GM21360 (cell line): ENCODE measurements around the gene RWDD1.
"Not testable (repeated sequence)": the region's sequence is repeated elsewhere in the genome, so short reads cannot be mapped to it uniquely, and the experiment has no call there.

Experiments used
- ATAC-seq: cut with Tn5 transposase; IDR thresholded peaks from one replicate; pipeline ENCODE4 v1.9.1; 2021; ENCODE audit warnings: mild to moderate bottlenecking, moderate library complexity; ENCODE audit not compliant: unreplicated experiment

Gene RWDD1

DNA sequence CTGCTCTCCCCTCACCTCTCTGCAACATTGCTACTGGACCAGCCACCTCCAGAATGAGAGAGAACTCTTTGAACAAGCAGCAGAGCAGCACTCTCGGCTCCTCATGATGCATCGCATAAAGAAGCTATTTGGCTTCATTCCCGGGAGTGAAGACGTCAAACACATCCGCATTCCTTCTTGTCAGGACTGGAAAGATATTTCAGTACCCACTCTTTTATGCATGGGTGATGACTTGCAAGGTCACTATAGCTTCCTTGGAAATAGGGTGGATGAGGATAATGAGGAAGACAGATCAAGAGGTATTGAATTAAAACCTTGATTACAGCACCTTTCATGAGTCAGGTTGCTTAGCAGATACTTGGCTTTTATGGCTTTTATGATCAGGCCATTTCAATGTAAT, 13.4 kb upstream of the RWDD1 start:
- no peak for ATAC-seq

DNA sequence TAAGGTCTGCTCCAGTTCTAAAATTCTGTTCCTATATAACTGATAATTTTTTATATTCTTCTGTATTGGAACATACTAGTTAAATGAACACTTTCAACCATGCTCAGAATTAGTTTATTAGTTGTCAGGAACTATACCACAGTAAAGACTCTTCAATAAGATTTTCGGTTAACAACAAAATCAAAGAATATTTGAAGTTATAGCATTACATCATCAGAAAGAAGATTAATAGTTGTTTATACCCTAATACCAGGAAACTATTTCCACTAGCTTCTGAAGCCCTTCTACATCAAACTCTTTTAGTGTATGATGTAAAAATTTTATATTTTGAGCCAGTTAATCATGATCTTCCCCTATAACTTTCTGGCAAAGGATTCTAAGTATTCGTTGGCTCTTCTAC, 11.2 kb upstream of the RWDD1 start:
- no peak for ATAC-seq

DNA sequence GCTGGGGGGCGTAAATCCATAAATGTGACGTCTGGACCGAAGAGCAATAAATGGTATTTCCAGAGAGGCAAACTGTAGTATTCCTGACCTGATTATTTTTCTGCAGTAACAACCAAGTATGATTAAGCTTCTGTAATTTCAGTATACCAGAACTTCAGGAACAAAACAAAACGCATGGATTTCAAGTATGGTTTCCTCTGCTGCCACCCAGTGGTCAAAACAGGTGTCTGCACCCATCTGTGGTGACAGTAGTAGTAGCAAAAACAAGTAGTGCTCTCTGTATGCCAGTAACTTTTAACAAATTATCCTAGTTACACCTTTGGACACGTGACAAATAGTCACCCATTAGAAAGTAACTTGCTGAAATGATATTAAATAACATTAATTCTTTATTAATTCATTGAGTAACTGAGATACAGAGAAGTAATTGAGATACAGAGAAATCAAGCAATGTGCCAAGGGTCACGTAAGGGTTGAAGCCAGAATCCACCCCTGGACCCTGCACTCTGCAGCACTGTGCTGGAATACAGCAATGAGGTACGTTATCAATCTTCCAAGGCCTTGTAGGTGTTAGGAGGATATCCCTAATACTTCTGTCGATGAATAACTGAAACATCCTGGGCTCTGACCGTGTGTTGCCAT, 9.8 kb upstream of the RWDD1 start:
- ATAC-seq = peak; percentile 61

DNA sequence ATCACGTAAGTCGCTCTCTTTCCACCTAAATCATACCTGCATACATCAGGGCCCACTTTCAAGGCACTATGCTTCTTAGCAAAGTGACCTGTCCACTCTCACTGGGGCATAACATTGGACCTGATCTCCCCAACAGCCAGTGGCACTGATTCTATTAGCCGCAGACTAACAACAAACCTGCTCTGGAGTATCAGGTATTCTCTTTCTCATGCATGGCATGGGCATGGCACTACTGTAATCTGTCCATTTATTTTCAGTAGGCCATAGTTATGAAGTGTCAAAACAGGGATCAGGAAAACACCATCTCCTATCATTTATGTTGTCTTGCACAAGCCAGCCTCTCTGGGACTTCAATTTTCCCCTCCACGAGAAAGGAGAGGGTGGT, 9.3 kb upstream of the RWDD1 start:
- no peak for ATAC-seq

DNA sequence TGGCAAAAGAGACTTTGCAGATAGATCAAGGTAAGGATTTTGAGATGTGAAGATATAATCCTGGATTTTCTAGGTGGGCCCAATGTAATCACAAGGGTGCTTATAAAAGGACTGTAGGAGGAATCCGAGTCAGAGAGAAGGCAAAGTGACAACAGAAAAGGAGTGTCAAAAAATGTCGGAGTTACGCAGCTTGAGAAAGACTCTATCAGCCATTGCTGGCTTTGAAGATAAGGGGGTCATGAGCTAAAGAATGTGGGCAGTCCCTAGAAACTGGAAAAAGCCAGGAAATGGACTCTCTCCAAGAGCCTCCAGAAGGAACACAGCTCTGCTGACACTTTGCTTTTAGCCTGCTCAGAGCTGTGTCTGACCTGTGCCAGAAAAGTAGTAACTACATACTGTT, 8.7 kb upstream of the RWDD1 start:
- no peak for ATAC-seq

DNA sequence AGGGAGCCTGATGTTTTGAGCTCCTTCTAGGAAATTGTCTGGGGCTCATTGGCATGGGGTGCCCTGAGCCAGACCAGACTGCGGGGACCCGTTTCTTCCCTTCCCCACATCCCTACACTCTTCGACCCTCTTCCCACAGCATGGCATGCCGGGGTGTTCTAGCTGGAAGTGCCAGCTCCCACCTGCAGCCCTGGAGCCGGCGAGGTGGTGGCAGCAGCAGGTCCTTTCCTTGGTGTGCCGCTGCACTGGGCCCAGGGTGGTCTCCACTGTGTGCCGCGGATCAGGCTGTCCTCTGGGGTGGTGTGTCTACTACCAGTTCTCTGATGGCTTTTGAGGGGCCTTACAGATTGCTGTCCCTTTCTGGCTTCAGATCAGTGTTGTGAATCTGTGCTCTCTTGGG, 7.5 kb upstream of the RWDD1 start:
- ATAC-seq = no peak

DNA sequence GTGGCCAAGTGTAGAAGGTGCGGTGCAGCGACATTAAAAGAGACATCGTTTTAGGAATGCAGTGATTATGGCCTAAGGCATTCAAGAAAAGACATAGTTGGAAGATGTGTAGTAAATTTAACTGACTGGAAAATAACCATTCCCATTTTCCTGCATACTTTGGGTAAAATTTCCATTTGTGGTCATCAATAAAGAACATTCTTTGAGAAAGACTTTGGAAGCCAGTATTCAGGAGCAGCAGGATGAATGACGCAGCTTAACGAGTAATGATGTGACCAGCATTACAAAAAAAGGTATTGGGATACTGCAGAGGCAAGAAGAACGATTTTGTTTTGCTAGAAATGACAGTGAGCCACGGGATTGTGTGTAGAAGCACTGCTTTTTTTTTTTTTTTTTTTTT, 7.0 kb upstream of the RWDD1 start:
- no peak for ATAC-seq

DNA sequence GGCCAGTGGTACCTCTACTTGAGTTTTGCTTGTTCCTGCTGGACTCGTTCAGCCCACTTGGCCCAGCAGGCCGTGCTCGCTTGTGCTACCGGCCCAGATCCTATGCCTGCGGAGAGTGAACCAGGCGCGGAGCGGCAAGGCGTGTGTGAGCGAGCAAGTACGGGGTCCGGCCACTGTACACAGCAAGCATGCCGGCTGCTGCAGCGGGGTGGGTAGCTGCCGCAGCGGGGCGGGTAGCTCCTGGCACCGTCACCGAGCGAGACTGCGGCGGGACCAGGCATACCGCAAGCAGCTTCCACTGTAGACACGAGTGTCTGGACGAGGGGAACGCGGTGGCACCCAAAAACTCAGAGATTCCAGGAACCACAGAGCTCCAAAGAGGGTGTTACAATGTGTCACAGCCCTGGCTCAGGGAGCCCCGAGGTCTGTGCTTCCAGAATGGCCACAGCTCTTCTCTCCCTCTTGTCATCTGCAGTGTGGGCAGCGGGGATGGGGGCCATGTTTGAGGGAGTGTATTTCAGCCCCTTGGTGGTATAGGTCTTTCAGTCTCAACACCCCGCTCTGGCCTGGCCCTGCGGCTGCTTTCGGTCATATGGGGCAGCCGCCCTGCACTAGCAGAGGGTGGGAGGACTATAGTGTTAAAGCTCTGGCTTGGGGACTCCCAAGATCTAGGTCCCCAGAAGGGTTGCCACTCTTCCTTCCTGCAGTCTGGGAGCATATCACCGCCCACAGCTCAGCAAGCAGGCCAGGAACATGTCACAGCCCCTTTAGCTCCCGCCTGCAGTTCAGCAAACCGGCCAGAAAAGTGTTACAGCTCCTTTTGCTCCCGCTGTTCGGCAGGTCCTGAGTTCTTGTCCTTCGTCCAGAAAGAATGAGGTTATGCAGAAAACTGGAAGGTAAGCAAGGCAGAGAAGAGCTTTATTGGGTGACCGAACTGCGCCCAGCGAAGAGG, 6.1 kb upstream of the RWDD1 start:
- no peak for ATAC-seq

DNA sequence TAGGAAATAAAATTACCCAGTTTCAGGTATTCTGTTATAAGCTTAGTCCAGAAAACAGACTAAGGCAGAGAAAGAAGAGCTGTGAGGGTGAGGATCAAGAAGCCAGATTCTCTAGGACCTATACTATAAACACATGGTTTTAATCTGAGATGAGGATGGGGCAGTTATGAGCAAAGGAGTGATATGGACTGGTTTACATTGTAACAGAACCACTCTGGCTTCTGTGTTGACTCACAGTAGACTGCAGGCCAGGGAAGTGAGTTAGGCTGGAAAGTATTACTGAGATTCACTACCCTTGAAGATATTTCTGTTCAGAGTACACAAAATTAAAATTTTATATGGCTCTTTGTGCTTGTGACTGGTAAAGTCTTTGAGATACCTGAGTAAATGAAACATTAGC, 3.2 kb upstream of the RWDD1 start:
- no peak for ATAC-seq

DNA sequence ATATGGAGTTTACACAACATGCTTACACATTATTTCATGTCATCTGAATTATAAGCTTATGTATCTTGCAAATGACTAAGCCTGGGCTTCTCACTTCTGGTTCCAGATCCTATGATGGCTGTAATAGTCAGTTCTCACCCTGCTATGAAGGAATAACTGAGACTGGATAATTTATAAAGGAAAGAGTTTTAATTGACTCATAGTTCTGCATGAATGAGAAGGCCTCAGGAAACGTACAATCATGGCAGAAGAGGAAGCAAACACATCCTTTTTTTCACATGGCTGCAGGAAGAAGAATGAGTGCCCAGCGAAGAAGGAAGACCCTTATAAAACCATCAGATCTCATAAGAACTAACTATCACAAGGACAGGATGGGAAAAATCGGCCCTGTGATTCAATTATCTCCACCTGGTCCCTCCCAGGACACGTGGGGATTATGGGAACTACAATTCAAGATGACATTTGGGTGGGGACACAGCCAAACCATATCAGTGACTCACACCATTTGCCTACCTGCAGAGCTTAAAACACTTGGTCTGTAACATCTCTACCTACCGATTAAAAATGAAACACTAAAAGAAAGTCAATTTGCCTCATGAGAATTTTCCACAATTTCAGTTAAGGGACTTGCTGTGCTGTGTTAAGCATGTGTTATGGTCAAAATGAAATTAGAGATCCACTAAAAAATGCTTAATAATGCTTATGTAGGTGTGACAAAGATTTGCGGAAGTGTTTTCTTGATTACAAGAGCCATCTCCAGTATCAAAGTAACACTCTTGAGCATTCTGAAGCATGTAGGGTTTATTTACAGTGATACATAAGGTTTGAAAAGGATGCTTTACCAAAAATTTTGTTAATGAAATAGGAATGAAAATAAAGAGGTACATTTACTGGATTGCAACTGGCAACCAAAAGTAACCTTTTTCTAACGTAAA, 2.2 kb upstream of the RWDD1 start:
- ATAC-seq = no peak

DNA sequence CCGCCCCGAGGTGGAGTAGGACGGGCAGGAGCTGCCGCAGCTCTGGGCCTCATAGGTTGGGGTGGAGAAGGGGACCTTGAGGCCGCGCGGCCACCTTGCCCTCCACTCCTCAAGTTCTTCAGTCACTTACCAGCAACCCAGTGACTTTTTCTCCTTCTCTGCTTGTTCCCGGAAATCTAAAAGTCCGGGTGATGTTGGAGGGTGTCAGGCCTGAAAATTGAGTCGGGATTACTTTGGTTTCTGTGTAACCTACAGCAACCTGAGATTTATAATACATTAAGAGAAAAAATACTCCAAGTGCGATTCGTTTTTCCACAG, 338 bp downstream of the RWDD1 start:
- ATAC-seq = no peak

DNA sequence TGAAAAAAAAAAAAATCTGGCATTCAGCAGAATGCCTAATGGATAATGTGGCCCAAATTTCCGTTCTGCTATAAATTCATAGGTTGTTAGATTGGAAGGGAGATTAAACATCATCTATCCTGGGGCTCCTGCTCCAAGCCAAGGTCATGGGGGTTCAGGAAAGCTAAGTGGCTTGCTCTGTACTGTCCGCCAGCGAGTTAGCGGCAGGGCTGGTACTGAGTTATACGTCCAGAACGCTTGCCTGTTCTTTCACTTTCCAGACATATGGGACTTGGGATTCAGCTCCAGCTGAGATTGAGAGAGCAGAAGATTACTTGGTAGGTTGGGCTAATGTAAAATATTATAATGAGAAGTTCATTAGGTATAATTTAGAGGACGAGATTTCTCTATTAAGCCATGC, 858 bp downstream of the RWDD1 start:
- no peak for ATAC-seq

DNA sequence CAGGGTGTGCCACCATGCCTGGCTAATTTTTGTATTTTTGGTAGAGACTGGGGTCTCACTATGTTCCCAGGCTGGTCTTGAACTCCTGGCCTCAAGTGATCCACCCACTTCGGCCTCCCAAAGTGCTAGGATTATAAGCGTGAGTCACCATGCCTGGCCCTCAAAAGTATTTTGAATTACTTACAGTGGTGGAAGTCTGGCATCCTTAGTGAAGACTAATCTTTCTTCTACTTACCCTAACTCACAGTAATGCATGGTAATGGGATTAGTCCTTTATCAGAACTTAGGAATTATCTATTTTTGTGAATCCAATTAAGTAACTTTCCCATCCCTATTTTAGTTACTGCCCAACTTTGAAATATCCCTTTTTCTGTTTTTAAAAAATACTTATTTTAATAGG, 3.9 kb downstream of the RWDD1 start:
- ATAC-seq = no peak

DNA sequence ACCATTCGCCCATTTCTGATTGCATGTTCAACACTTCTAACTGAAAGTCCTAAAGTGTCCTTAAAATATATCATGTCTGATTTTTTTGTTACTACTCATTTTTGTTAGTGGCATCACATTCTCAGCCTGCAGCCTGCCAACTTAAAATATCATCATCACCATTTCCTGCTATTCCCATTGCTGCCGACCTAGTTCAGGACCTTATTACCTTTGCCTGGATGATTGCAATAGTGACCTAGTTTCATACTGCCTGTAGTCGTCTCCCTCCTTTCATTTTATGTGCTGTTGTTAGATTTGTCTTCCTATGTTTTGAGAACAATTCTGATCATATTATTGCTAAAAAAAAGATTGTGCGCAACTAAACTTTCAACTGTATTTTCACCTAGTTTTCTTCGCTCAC, 6.2 kb downstream of the RWDD1 start:
- no peak for ATAC-seq

DNA sequence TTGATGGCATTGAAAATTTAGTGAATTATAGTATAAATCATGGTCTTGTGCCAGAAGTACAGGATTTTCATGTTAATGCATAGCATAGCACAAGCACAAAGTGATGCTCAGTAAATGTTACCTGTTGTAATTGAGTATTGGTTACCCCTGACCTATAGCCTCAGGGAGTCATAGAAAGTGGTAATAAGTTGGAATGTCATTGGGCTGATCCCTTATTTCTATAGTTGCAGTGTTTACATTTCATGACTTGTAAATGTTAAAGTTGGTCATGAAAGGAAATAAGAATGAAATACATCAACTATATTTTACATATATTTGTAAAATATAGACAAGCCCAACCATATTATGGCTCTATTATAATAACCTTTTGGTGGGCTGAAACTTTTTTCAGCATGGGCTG, 7.0 kb downstream of the RWDD1 start:
- no peak for ATAC-seq

DNA sequence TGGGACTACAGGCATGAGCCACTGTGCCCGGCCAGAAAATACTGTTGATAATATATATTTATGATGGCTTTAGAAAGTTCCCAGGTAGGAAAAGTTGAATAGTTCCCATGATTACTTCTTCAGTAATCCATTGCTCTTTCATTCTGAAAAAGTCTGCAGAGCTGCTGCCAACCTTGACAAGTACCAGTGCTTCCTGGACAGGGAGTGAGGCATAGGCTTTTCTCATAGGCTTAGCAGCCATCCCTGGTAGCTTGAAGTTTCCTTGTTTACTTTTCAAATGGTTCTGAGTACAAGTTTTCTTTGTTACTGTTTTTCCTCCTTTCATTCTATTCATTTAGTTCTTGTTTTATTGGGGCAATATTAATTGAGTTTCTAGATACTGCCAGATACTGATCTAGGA, 7.8 kb downstream of the RWDD1 start:
- ATAC-seq = no peak

DNA sequence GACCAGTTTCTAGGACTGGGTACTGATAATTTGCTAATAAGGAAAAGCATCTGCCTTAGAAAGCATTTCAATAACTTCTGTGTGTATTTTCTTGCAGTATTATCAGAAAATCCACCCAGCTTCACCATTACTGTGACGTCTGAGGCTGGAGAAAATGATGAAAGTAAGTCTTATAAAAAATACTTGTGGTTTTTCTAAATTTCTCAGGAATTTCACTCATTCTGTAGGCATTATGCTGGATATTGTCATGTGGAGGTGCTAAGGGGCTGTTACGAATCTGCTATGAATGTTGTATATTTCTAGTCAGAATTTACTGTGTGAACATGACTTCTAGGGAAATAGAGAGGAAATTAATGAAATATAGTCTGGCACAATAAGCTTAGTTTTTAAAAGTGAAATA, 8.9 kb downstream of the RWDD1 start:
- no peak for ATAC-seq

DNA sequence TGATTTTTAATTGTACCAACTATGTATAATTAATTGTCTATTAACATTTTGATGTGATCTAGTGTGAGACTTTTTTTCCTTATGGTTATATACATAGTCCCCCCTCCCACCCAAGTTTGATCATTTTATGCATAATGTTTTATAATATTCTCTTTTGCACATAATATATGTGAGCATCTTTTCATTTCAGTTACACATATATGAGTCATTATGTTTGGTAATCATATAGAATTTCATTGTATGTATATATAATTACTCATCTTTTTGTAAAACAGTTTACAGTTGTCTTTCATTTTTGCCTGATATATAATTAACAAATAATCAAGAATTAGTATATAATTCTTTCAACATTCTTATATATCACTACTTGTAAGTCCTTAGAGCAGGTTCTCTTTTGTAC, 15.0 kb downstream of the RWDD1 start:
- ATAC-seq = no peak

DNA sequence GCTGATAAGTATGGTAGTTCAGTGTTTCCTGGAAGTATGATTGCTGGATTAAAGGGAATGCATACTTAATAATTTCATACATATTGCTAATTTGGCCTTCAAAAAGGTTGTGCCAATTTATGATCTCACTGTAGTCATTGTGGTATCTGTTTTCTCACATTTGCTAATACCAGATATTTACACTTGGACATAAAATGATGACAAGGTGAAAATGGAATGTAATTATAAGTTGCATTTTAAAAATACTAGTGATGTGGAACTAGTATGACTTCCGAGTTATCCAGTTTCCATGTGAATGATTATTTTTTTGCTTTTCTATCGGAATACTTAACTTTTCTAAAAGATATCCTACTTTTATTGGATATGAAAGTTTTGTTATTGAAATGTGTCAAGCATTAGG, 15.4 kb downstream of the RWDD1 start:
- no peak for ATAC-seq

DNA sequence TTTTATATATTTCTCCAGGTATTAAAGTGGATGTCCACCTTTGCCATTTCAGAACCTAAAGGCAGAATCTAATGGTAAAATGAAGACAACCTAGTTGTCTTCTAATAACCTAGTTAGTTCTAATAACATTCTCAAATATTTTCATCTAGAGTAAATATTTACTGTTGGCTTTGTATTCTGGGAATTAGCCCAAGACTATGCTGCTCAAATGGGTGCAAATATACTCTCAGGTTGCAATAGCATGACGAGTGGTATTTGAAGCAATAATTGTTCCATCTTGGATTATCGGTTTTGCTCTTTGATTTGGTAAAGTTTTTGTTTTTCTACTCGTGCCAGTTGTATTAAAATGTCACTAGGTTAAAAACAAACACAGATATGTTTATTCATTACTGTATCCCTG, 23.9 kb downstream of the RWDD1 start:
- ATAC-seq = no peak

DNA sequence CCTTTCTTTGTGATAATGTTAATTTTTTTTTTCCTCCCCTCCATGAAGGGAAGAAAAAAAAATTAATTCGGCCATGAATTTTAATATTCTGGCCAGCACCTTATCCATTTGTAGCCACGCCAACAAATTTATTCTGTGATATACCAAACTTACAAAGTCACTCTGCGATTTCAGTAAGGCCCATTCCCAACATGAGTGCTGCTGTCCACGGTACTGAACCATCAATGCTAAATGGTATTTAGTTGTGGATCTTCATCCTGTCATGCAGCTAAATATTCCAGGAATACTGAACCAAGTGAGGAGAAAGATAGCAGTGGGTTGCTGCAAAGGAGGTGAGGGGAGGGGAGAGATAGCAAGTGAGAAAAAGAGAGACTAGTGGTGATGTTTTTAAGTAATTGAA, 25.5 kb downstream of the RWDD1 start:
- no peak for ATAC-seq

DNA sequence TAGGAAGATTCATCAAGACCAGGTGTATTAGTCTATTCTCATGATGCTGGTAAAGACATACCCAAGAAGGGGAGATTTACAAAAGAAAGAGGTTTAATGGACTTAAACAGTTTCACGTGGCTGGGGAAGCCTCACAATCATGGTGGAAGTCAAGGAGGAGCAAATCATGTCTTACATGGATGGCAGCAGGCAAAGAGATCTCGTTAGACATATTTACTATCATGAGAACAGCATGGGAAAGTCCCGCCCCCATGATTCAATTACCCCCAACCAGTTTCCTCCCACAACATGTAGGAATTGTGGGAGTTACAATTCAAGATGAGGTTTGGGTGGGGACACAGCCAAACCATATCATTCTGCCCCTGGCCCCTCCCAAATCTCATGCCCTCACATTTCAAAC, 32.6 kb downstream of the RWDD1 start:
- not testable (repeated sequence) for ATAC-seq
